ENCODE data around the gene DNAJC11. TPM values are rescaled to one million over a fixed set of nuclear protein-coding genes. Genes with fewer than 3 reads are reported as not detected.

The DNAJC11 gene
- total and polyA plus RNA-seq, 2 experiments from 2014 or later, result 35.3 to 39.5 TPM

- no peaks in the 10 kb centered on the region for H4K20me1 ChIP-seq (ENCODE audit: insufficient read depth, poor library complexity, severe bottlenecking)
- H3K27me3 ChIP-seq, result no peaks in the 10 kb centered on the region
- no peaks in the 10 kb centered on the region for H3K9me3 ChIP-seq (ENCODE audit: low read depth)
- H3K4me3 ChIP-seq, result no peak overlapping the region
- H3K4me1 ChIP-seq (ENCODE audit: insufficient read depth), result no peaks in the 10 kb centered on the region
- WGBS (ENCODE audit: low lambda C conversion rate, missing lambda C conversion rate), result 76% methylated on average over 10 of the region's 10 CpGs
- H3K9me2 ChIP-seq (replicated peaks; ENCODE audit: insufficient read depth), result no peaks in the 10 kb centered on the region
- no peak overlapping the region for H3K27ac ChIP-seq
- no peak for DNase-seq (ENCODE audit: low spot score)
- H3K79me2 ChIP-seq, result peaks cover 67% of the 10 kb centered on the region
- TF ChIP-seq CTCF (IDR thresholded peaks at IDR 0.05; ENCODE audit: poor library complexity) (no peak), EZH2phosphoT487 (IDR thresholded peaks at IDR 0.05; ENCODE audit: low read depth, severe bottlenecking, unreplicated experiment) (no peak), EZH2 (IDR thresholded peaks at IDR 0.05; ENCODE audit: borderline replicate concordance) (no peak)
- no peaks in the 10 kb centered on the region for H3K36me3 ChIP-seq (replicated peaks; ENCODE audit: insufficient read depth, low read depth)
- H3K4me2 ChIP-seq, result no peak overlapping the region
- H2AFZ ChIP-seq, result no peak overlapping the region
These were observed 7.4 kb downstream of the DNAJC11 start for GRCh38 chr1:6694121-6694713.

GRCh38 chr1:6692956-6693355 is 8.7 kb downstream of the DNAJC11 start:
- Histone ChIP-seq H3K9me3 (ENCODE audit: low read depth) (no peaks in the 10 kb centered on the region), H2AFZ (no peak overlapping the region), H3K27ac (no peak overlapping the region), H3K4me2 (no peak overlapping the region), H3K4me3 (no peak overlapping the region), H3K79me2 (peaks cover 66% of the 10 kb centered on the region), H3K9me2 (replicated peaks; ENCODE audit: insufficient read depth) (no peaks in the 10 kb centered on the region), H3K36me3 (replicated peaks; ENCODE audit: insufficient read depth, low read depth) (no peaks in the 10 kb centered on the region), H4K20me1 (ENCODE audit: insufficient read depth, poor library complexity, severe bottlenecking) (no peaks in the 10 kb centered on the region), H3K27me3 (no peaks in the 10 kb centered on the region), H3K4me1 (ENCODE audit: insufficient read depth) (no peaks in the 10 kb centered on the region)
- TF ChIP-seq CTCF (IDR thresholded peaks at IDR 0.05; ENCODE audit: poor library complexity), result no peak
- no peak for TF ChIP-seq EZH2 (IDR thresholded peaks at IDR 0.05; ENCODE audit: borderline replicate concordance)
- no peak for TF ChIP-seq EZH2phosphoT487 (IDR thresholded peaks at IDR 0.05; ENCODE audit: low read depth, severe bottlenecking, unreplicated experiment)
- no peak for DNase-seq (ENCODE audit: low spot score)
- 97% methylated on average over 9 of the region's 9 CpGs for WGBS (ENCODE audit: low lambda C conversion rate, missing lambda C conversion rate)

- no peak for DNase-seq (ENCODE audit: low spot score)
- H3K9me2 ChIP-seq (replicated peaks; ENCODE audit: insufficient read depth), result no peaks in the 10 kb centered on the region
- peaks cover 74% of the 10 kb centered on the region for H3K79me2 ChIP-seq
- H2AFZ ChIP-seq, result no peak overlapping the region
- H3K4me2 ChIP-seq, result no peak overlapping the region
- H4K20me1 ChIP-seq (ENCODE audit: insufficient read depth, poor library complexity, severe bottlenecking), result no peaks in the 10 kb centered on the region
- H3K4me3 ChIP-seq, result no peak overlapping the region
- TF ChIP-seq EZH2 (IDR thresholded peaks at IDR 0.05; ENCODE audit: borderline replicate concordance) (no peak), EZH2phosphoT487 (IDR thresholded peaks at IDR 0.05; ENCODE audit: low read depth, severe bottlenecking, unreplicated experiment) (no peak), CTCF (IDR thresholded peaks at IDR 0.05; ENCODE audit: poor library complexity) (no peak)
- H3K36me3 ChIP-seq (replicated peaks; ENCODE audit: insufficient read depth, low read depth), result no peaks in the 10 kb centered on the region
- H3K27ac ChIP-seq, result no peak overlapping the region
- WGBS (ENCODE audit: low lambda C conversion rate, missing lambda C conversion rate), result 93% methylated on average over 4 of the region's 4 CpGs
- no peaks in the 10 kb centered on the region for H3K4me1 ChIP-seq (ENCODE audit: insufficient read depth)
- H3K27me3 ChIP-seq, result no peaks in the 10 kb centered on the region
- no peaks in the 10 kb centered on the region for H3K9me3 ChIP-seq (ENCODE audit: low read depth)
These were observed 10.1 kb downstream of the DNAJC11 start for GRCh38 chr1:6691507-6691906.

Measured in hepatocyte (in vitro differentiated cells).